Stomach (tissue), 9 donors: Measurements from ENCODE around the gene EDEM2. TPM values are rescaled to one million over a fixed set of nuclear protein-coding genes. Genes with fewer than 3 reads are reported as not detected.
"Not testable (repeated sequence)": the region's sequence is repeated elsewhere in the genome, so short reads cannot be mapped to it uniquely, and the experiment has no call there.

Source experiments
- DNase-seq, 2 donors: peaks; one replicate each; pipeline versions ENCODE4 v3.0.0 to v3.0.0-alpha.2; 2013 to 2019
- H3K27ac ChIP-seq, 5 donors: fragments of 200-600 bp in 4 of 5; sonication (generic) in 4 of 5; one replicate each; pipeline ENCODE4 v1.5.1; 2013 to 2019; ENCODE audit warnings: mild to moderate bottlenecking in 1 of 5, moderate library complexity in 1 of 5
- H3K27me3 ChIP-seq, 3 donors: fragments of 200-600 bp; sonication (generic); one replicate each; pipeline ENCODE4 v1.5.1; 2017 to 2019; ENCODE audit warnings: mixed run types in 1 of 3
- H3K36me3 ChIP-seq, 4 donors: fragments of 200-600 bp; sonication (generic); 1 replicate in 3 of 4; 2 replicates in 1 of 4; pipeline ENCODE4 v1.5.1; 2016 to 2019
- H3K4me1 ChIP-seq, 4 donors: fragments of 200-600 bp; sonication (generic); one replicate each; pipeline ENCODE4 v1.5.1; 2016 to 2019
- H3K4me3 ChIP-seq, 4 donors: fragments of 200-600 bp; sonication (generic) in 3 of 4; one replicate each; pipeline ENCODE4 v1.5.1; 2016 to 2019; ENCODE audit warnings: mild to moderate bottlenecking in 1 of 4
- H3K9me3 ChIP-seq, 4 donors: fragments of 200-600 bp; sonication (generic); one replicate each; pipeline ENCODE4 v1.5.1; 2016 to 2019
- EP300 ChIP-seq: sonication (generic); formaldehyde crosslinking; IDR thresholded peaks from one replicate; pipeline ENCODE4 v1.6.1; 2017; ENCODE audit warnings: antibody characterized with exemption
- POLR2A ChIP-seq, 4 donors: fragments of 450-650 bp; IDR thresholded peaks; one replicate each; pipeline ENCODE4 v1.6.1; 2016; ENCODE audit warnings: antibody characterized with exemption in 4 of 4, control low read depth in 2 of 4, mild to moderate bottlenecking in 1 of 4, moderate library complexity in 1 of 4
- POLR2AphosphoS5 ChIP-seq, 3 donors: sonication (generic); formaldehyde crosslinking; IDR thresholded peaks; one replicate each; pipeline ENCODE4 v1.6.1; 2016; ENCODE audit warnings: antibody characterized with exemption in 3 of 3
- WGBS, 5 donors: extraction: QIAGEN DNeasy Blood & Tissue Kit in 3 of 5; methylation state at CpG; one replicate each; pipeline versions ENCODE4 v1.1.5 to v1.1.7; 2013 to 2018; 5-methylcytosine and 5-hydroxymethylcytosine counted together
- intact Hi-C: fragments of 100-400 bp; cut with DNase I; formaldehyde crosslinking; loops from one replicate; pipeline ENCODE4 v1.15.1; 2023; ENCODE audit warnings: low total_unique reads
- polyA plus RNA-seq, 3 donors: library from polyadenylated mRNA; stranded (reverse); fragments of 200-250 nt; gene quantifications; one replicate each; pipeline ENCODE4 v1.2.3, GENCODE V29; 2013
- total RNA-seq, 5 donors: library from RNA; depleted of rRNA; stranded (reverse); fragments of >200 nt; gene quantifications; one replicate each; pipeline versions ENCODE4 v1.1.0 to v1.2.3, GENCODE V29; 2014 to 2016
- TF ChIP-seq, protein P1 (sequence below), 7 experiments: fragments of 450-650 bp in 4 of 7; fragments of 200-600 bp in 3 of 7; sonication (generic) in 3 of 7; IDR thresholded peaks; one replicate each; pipeline ENCODE4 v1.5.1; 2016 to 2019; ENCODE audit warnings: antibody characterized with exemption in 7 of 7, control low read depth in 2 of 7, mild to moderate bottlenecking in 1 of 7
- donor health status: healthy with polysubstance abuse.
- donor health status: Bipolar disorder and iron deficiency.
- donor health status: healthy.

Gene EDEM2
- total and polyA plus RNA-seq, 8 donors = 7.9 to 55.8 (median 11.4) TPM

DNA sequence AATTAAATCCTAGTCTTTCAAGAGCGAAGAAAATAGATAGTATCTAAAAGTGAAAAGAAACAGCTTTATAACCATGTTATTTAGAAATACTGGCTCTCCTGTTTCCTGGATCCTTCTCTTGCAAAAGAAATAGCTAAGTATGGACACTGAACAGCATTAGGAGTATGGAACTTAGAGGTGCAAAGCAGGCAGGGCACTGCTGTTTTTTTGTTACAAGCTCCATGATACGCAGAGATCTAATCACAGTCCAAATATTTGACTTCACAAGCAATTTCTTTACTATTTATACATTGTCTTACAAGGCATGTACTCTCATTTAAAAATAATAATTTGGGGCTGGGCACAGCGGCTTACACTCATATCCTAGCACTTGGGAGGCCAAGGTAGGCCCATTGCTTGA lies 62.1 kb downstream of the EDEM2 start:
- DNase-seq = peak in 1 of 2 donors; percentile 34
- Histone ChIP-seq H3K4me1 (peaks cover 26 to 92% (median 53%) of the 10 kb centered on the region in 4 donors), H3K27ac (peak overlapping the region in 4 of 5 donors; percentile 23 to 49 (median 34)), H3K36me3 (peaks cover 0 to 16% (median 12%) of the 10 kb centered on the region in 4 donors), H3K9me3 (no peaks in the 10 kb centered on the region), H3K27me3 (no peaks in the 10 kb centered on the region), H3K4me3 (no peak overlapping the region)
- intact Hi-C loops = no loop called here
- no peak for TF ChIP-seq POLR2A (IDR thresholded peaks at IDR 0.05)
- TF ChIP-seq POLR2AphosphoS5 (IDR thresholded peaks at IDR 0.05) = no peak
- no peak for TF ChIP-seq EP300
- 32 to 60% (median 49%) methylated on average over 3 of the region's 3 CpGs for WGBS, 5 donors

GRCh38 chr20:35080348-35080642 lies 66.8 kb downstream of the EDEM2 start:
- intact Hi-C loops, H3K9me3 ChIP-seq, H3K4me3 ChIP-seq, H3K27ac ChIP-seq, H3K27me3 ChIP-seq, DNase-seq: not testable (repeated sequence)
- H3K4me1 ChIP-seq = peaks cover 4 to 61% (median 28%) of the 10 kb centered on the region in 4 donors
- 57 to 78% (median 68%) methylated on average over 5 of the region's 5 CpGs for WGBS, 5 donors
- peaks cover 16 to 34% (median 29%) of the 10 kb centered on the region in 4 donors for H3K36me3 ChIP-seq

DNA sequence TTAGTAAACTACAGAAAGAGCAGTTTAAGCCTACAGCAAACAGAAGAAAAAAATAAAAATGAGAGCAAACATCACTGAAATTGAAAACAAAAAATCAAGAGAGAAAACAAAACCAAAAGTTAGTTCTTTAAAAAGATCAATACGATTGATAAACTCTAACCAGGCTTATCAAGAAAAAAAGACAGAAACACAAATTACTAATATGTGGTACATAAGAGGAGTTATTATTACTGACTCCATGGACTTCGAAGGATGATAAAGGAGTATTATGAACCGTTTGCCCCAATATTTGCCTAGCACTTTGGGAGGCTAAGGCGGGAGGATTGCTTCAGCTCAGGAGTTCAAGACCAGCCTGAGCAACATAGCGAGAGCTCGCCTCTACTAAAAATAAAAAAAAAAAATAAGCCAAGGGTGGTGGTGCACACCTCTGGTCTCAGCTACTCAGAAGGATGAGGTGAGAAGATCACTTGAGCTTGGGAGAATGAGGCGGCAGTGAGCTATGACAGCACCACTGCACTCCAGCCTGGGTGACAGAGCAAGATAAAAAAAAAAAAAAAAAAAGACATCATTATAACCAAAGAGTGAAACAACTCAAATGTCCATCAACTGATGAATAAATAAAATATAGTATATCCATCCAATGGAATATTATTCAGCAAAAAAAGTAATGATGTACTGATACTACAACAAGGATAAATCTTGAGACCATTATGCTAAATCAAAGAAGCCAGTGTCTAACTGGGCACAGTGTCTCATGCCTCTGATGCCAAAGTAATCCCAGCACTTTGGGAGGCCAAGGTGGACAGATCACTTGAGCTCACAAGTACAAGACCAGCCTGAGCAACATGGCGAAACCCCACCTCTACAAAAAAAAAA lies 67.4 kb downstream of the EDEM2 start:
- intact Hi-C loops = no loop called here
- no peaks in the 10 kb centered on the region for H3K27me3 ChIP-seq
- H3K27ac ChIP-seq = no peak overlapping the region
- H3K4me1 ChIP-seq = peaks cover 3 to 55% (median 23%) of the 10 kb centered on the region in 4 donors
- 74 to 85% (median 83%) methylated on average over 8 of the region's 8 CpGs for WGBS, 5 donors
- no peak for TF ChIP-seq POLR2A (IDR thresholded peaks at IDR 0.05)
- TF ChIP-seq, protein P1, sequence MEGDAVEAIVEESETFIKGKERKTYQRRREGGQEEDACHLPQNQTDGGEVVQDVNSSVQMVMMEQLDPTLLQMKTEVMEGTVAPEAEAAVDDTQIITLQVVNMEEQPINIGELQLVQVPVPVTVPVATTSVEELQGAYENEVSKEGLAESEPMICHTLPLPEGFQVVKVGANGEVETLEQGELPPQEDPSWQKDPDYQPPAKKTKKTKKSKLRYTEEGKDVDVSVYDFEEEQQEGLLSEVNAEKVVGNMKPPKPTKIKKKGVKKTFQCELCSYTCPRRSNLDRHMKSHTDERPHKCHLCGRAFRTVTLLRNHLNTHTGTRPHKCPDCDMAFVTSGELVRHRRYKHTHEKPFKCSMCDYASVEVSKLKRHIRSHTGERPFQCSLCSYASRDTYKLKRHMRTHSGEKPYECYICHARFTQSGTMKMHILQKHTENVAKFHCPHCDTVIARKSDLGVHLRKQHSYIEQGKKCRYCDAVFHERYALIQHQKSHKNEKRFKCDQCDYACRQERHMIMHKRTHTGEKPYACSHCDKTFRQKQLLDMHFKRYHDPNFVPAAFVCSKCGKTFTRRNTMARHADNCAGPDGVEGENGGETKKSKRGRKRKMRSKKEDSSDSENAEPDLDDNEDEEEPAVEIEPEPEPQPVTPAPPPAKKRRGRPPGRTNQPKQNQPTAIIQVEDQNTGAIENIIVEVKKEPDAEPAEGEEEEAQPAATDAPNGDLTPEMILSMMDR (IDR thresholded peaks at IDR 0.05) = no peak
- TF ChIP-seq POLR2AphosphoS5 (IDR thresholded peaks at IDR 0.05) = no peak
- no peak for TF ChIP-seq EP300
- H3K36me3 ChIP-seq = peaks cover 16 to 37% (median 32%) of the 10 kb centered on the region in 4 donors
- no peak overlapping the region for H3K4me3 ChIP-seq
- DNase-seq = no peak
- H3K9me3 ChIP-seq = no peaks in the 10 kb centered on the region

DNA sequence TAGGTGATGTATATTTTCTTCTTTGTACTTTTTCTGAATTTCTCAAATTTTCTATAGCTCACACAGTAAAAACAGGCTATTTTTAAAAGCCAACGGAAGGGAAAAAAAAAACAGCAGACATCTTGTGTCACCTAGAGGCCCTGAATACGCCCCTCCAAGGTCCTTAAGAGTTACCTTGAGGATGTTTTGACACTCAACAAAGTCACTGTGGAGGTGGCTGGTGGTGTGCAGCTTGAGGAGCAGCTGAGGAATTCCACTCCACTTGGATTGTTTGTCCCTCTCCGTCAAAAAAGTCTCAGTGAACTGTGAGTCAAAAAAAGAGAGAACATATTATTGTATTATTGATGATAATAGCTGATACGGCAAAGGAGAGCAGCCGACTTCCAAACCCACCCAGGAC lies 69.3 kb downstream of the EDEM2 start:
- Histone ChIP-seq H3K27ac (no peak overlapping the region), H3K4me3 (no peak overlapping the region), H3K9me3 (no peaks in the 10 kb centered on the region), H3K36me3 (peaks cover 16 to 37% (median 32%) of the 10 kb centered on the region in 4 donors), H3K4me1 (peaks cover 3 to 41% (median 17%) of the 10 kb centered on the region in 4 donors), H3K27me3 (no peaks in the 10 kb centered on the region)
- intact Hi-C loops = no loop called here
- DNase-seq = no peak
- 95 to 98% (median 97%) methylated on average over 5 of the region's 5 CpGs for WGBS, 5 donors
- TF ChIP-seq POLR2A (IDR thresholded peaks at IDR 0.05) (no peak), EP300 (no peak), POLR2AphosphoS5 (IDR thresholded peaks at IDR 0.05) (no peak)
- TF ChIP-seq, protein P1 (IDR thresholded peaks at IDR 0.05) = no peak

DNA sequence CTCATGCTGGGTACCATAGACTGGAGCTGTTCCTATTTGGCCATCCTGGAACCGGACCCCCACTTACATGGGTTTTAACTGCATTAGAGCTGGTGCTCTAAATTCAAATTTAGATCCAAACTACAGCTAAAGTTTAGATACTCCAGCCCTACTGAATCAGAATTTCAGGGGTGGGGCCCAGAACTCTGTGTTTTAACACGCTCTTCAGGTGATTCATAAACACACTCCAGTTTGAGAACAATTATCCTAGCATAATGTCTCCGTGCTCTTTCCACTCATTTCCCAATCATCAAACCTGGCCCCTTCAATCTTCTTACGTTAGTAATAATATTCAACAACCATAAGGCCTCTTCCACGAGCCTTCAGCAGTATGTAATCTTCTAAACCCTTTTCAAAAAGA lies 69.8 kb downstream of the EDEM2 start:
- intact Hi-C loops = no loop called here
- no peak for DNase-seq
- Histone ChIP-seq H3K9me3 (no peaks in the 10 kb centered on the region), H3K4me1 (peaks cover 3 to 36% (median 17%) of the 10 kb centered on the region in 4 donors), H3K36me3 (peaks cover 16 to 37% (median 32%) of the 10 kb centered on the region in 4 donors), H3K27me3 (no peaks in the 10 kb centered on the region), H3K4me3 (no peak overlapping the region), H3K27ac (no peak overlapping the region)
- WGBS, 5 donors = 93 to 99% (median 98%) methylated on average over 5 of the region's 5 CpGs
- TF ChIP-seq EP300 (no peak), POLR2A (IDR thresholded peaks at IDR 0.05) (no peak), POLR2AphosphoS5 (IDR thresholded peaks at IDR 0.05) (no peak)
- TF ChIP-seq, protein P1 (IDR thresholded peaks at IDR 0.05) = no peak

DNA sequence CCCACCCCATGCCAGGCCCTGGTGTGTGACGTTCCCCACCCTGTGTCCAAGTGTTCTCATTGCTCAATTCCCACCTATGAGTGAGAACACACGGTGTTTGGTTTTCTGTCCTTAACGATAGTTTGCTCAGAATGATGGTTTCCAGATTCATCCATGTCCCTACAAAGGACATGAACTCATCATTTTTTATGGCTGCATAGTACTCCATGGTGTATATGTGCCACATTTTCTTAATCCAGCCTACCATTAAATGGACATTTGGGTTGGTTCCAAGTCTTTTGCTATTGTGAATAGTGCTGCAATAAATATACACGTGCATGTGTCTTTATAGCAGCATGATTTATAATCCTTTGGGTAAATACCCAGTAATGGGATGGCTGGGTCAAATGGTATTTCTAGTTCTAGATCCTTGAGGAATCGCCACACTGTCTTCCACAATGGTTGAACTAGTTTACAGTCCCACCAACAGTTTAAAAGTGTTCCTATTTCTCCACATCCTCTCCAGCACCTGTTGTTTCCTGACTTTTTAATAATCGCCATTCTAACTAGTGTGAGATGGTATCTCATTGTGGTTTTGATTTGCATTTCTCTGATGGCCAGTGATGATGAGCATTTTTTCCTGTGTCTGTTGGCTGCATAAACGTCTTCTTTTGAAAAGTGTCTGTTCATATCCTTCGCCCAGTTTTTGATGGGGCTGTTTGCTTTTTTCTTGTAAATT lies 75.5 kb downstream of the EDEM2 start:
- peaks cover 0 to 34% (median 6%) of the 10 kb centered on the region in 4 donors for H3K4me1 ChIP-seq
- 91 to 95% (median 94%) methylated on average over 7 to 8 of the region's 8 CpGs for WGBS, 5 donors
- intact Hi-C loops = not testable (repeated sequence)

More for the DNA sequence above, 75.5 kb downstream of the EDEM2 start:
- not testable (repeated sequence) for H3K4me3 ChIP-seq, H3K27ac ChIP-seq, H3K27me3 ChIP-seq, H3K9me3 ChIP-seq, DNase-seq
- peaks cover 7 to 41% (median 36%) of the 10 kb centered on the region in 4 donors for H3K36me3 ChIP-seq
